Lower lobe of right lung (tissue), 2 donors: ENCODE data around the gene REELD1. TPM values are rescaled to one million over a fixed set of nuclear protein-coding genes. Genes with fewer than 3 reads are reported as not detected.

Experiments
- ATAC-seq, 2 donors: fragments of 200-7000 bp; cut with Tn5 transposase; one replicate each; pipeline ENCODE4 v1.9.1; 2020 to 2022; ENCODE audit warnings: mild to moderate bottlenecking in 2 of 2, moderate library complexity in 2 of 2
- DNase-seq: peaks from one replicate; pipeline ENCODE4 v3.0.0-alpha.2; 2020
- H3K27ac ChIP-seq: fragments of 200-600 bp; one replicate; pipeline ENCODE4 v1.8.0; 2022
- H3K27me3 ChIP-seq: fragments of 200-600 bp; one replicate; pipeline ENCODE4 v1.8.0; 2022; ENCODE audit warnings: low read depth
- H3K36me3 ChIP-seq: fragments of 200-600 bp; one replicate; pipeline ENCODE4 v1.8.0; 2022; ENCODE audit warnings: mild to moderate bottlenecking
- H3K4me1 ChIP-seq: fragments of 200-600 bp; one replicate; pipeline ENCODE4 v1.8.0; 2022
- H3K4me3 ChIP-seq: fragments of 200-600 bp; one replicate; pipeline ENCODE4 v1.8.0; 2022; ENCODE audit warnings: mild to moderate bottlenecking
- H3K9me3 ChIP-seq: fragments of 200-600 bp; one replicate; pipeline ENCODE4 v1.8.0; 2022
- intact Hi-C: fragments of 100-400 bp; cut with DNase I; formaldehyde crosslinking; loops from one replicate; pipeline ENCODE4 v1.11.0; 2022
- total RNA-seq: library from RNA; stranded (reverse); fragmentation: NEBNext Ultra II Directional; extraction: Animal tissue kit (Norgen Biotek cat#: 25700); gene quantifications from one replicate; pipeline ENCODE4 v1.2.1, GENCODE V29; 2021
- TF ChIP-seq, protein P1 (sequence below): fragments of 200-600 bp; IDR thresholded peaks from one replicate; pipeline ENCODE4 v1.8.0; 2022; ENCODE audit warnings: antibody characterized with exemption, mild to moderate bottlenecking
- donor health status: DM: no; HTN: yes; CAD: no; lungs with severe emphysema.

REELD1 gene
- total RNA-seq, 1 donor from 2014 or later, result 0.35 TPM

DNA sequence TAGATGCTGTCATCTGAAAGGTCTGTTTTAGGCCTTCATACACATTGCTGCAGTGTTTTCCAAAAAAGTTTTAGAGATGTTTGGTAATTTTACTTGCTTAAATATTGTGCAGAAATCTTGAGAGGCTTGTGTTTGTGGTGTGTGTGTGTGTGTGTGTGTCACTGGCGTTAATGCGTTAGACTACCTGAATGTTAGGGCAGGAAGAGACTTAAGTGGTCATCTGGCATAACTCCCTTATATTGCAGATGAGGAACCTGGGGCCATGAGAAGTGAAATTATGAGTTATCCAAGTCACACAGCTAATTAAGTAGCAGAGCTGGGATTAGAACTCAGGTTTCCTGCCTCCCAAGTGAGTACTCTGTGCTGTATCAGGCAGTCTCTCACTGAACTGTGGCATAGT lies 37.4 kb upstream of the REELD1 start:
- Histone ChIP-seq H3K36me3 (no peaks in the 10 kb centered on the region), H3K27me3 (no peaks in the 10 kb centered on the region), H3K27ac (no peak overlapping the region), H3K4me3 (peak overlapping the region; percentile 82), H3K9me3 (no peaks in the 10 kb centered on the region), H3K4me1 (peaks cover 44% of the 10 kb centered on the region)
- DNase-seq, result no peak
- ATAC-seq, result no peak
- intact Hi-C loops, result no loop called here
- TF ChIP-seq, protein P1, sequence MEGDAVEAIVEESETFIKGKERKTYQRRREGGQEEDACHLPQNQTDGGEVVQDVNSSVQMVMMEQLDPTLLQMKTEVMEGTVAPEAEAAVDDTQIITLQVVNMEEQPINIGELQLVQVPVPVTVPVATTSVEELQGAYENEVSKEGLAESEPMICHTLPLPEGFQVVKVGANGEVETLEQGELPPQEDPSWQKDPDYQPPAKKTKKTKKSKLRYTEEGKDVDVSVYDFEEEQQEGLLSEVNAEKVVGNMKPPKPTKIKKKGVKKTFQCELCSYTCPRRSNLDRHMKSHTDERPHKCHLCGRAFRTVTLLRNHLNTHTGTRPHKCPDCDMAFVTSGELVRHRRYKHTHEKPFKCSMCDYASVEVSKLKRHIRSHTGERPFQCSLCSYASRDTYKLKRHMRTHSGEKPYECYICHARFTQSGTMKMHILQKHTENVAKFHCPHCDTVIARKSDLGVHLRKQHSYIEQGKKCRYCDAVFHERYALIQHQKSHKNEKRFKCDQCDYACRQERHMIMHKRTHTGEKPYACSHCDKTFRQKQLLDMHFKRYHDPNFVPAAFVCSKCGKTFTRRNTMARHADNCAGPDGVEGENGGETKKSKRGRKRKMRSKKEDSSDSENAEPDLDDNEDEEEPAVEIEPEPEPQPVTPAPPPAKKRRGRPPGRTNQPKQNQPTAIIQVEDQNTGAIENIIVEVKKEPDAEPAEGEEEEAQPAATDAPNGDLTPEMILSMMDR, result no peak

DNA sequence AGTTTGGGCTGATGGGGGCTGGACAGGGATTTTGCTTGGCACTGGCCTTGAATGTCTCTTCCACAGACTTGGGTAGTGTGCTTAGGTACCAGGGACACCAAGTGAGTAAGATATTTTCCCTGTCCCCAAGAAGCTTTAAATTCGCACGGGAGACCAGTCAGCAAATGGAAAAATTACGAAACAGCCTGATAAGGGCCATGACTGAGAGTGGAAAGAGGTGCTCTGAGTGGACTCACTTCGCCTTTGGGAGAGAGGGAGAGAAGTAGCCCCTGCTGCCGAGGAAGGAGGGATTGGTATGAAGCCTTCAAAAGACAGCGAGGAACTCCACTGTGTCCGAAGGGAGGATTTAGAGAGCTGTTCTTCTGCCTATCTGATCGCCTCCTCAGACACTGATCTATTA lies 36.2 kb upstream of the REELD1 start:
- H3K27ac ChIP-seq, result no peak overlapping the region
- H3K4me3 ChIP-seq, result no peak overlapping the region
- H3K4me1 ChIP-seq, result peaks cover 44% of the 10 kb centered on the region
- peaks cover 6% of the 10 kb centered on the region for H3K36me3 ChIP-seq
- no peak for ATAC-seq
- H3K27me3 ChIP-seq, result no peaks in the 10 kb centered on the region
- intact Hi-C loops, result no loop called here
- TF ChIP-seq, protein P1, result no peak
- no peaks in the 10 kb centered on the region for H3K9me3 ChIP-seq
- DNase-seq, result no peak

DNA sequence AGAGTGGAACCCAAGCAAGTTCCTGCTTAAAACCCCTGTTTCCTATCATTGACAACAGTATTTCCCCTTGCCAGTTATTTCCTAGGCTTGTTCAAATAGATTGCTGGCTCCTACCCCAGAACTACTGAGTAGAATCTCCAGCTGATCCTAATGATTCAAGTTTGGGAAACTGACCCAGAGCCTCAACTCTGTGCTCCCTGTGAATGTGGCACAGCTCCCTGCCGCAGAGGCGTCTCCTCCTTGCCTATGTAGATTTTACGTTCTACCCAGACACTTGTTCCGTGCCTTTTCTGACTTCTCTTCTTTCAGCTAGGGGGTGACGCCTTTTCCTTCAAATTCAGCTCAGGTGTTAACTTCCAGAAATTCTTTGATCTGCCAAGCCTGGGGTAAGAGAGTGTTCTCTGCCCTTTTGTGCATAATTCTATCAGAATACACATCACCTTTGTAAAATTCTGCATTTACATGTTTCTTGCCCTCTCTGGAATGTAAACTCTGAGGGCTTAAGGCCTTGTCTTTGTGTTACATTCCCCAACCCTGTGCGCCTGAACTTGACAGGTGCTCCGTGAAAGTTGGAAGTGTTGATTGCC lies 34.5 kb upstream of the REELD1 start:
- no peaks in the 10 kb centered on the region for H3K9me3 ChIP-seq
- no peaks in the 10 kb centered on the region for H3K27me3 ChIP-seq
- H3K4me1 ChIP-seq, result peaks cover 44% of the 10 kb centered on the region
- intact Hi-C loops, result no loop called here
- H3K4me3 ChIP-seq, result no peak overlapping the region
- TF ChIP-seq, protein P1, result no peak
- ATAC-seq, result no peak
- no peak for DNase-seq
- peaks cover 22% of the 10 kb centered on the region for H3K36me3 ChIP-seq
- no peak overlapping the region for H3K27ac ChIP-seq

DNA sequence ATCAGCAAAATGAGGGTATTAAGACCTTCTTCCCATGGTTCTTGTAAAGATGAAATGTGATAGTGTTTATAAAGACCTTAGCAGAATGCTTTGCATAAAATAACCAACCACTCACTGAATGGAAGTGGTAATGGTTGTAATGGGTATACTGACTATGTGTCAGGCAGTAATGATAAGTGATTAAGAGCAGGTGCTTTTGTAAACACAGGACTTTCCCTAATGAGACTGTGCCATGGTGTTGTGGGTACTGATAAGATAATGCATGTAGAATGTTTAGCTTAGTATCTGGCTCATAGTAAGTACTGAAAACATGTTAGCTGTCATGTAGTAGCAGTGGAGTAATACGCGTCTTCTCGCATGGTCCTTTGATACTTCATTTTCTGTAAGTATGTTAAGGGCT lies 31.9 kb upstream of the REELD1 start:
- ATAC-seq (no peak), DNase-seq (no peak)
- Histone ChIP-seq H3K4me1 (peaks cover 32% of the 10 kb centered on the region), H3K27ac (no peak overlapping the region), H3K36me3 (peaks cover 45% of the 10 kb centered on the region), H3K9me3 (no peaks in the 10 kb centered on the region), H3K4me3 (no peak overlapping the region), H3K27me3 (no peaks in the 10 kb centered on the region)
- TF ChIP-seq, protein P1, result no peak
- intact Hi-C loops, result no loop called here

DNA sequence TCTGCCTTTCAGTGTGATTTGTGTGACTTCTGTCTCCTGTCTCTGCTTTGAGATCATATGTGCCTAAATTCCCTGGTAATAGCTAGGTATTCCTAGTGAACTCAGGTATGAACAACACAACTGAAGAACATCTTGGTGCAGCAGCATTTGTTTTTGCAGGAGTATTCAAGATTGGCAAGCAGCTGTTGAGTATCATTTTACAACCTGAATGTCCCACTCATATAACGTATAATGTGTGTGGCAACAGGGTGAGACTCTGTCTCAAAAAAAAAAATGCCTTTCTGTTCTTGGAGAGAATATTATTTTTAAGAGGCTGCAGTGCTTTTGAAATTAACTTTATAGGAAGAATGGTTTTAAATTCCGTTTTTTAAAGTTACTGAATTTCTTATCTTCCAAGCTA lies 31.1 kb upstream of the REELD1 start:
- Histone ChIP-seq H3K4me3 (no peak overlapping the region), H3K9me3 (no peaks in the 10 kb centered on the region), H3K4me1 (peaks cover 24% of the 10 kb centered on the region), H3K27ac (no peak overlapping the region), H3K36me3 (peaks cover 53% of the 10 kb centered on the region), H3K27me3 (no peaks in the 10 kb centered on the region)
- DNase-seq (no peak), ATAC-seq (no peak)
- TF ChIP-seq, protein P1, result no peak
- intact Hi-C loops, result no loop called here
